ENCODE measurements around the gene AIMP2.
"Not testable (repeated sequence)": the region's sequence is repeated elsewhere in the genome, so short reads cannot be mapped to it uniquely, and the experiment has no call there.

DNA sequence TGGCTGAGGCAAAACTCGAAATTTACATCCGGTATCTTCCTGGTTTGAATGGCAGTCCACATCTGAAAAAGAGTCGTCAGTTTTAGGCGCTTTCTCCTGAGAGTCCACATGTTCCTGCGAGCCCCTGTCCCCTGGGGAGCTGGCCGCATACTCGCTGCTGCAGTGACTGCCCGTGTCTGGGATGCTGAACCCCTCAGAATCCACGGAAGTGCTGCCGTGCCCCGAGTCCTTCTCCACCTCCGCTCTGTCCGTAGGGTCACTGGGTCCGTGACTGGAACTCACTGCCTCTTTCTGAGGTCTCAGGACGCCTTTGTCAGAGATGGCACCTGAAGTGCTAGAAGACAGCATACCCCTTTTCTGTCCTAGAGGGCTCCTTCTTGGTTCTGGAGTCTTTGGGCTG, 22.0 kb upstream of the AIMP2 start:
- not testable (repeated sequence) for TF ChIP-seq EZH2 (IDR thresholded peaks at IDR 0.05; ENCODE audit: insufficient read depth, poor library complexity, severe bottlenecking); EZH2phosphoT487 (IDR thresholded peaks at IDR 0.05; ENCODE audit: insufficient read depth, low read depth)
